Keratinocyte (primary cell): Measurements from ENCODE around the gene OTOS. TPM values are rescaled to one million over a fixed set of nuclear protein-coding genes. Genes with fewer than 3 reads are reported as not detected.

Source experiments
- DNase-seq: peaks from one replicate; pipeline ENCODE4 v3.0.0-alpha.2; 2011; ENCODE audit warnings: low read depth, missing footprints, low spot score
- FAIRE-seq: peaks from 2 replicates; lab custom pipeline; 2011; peaks lifted over from hg19 to GRCh38; lab: Jason Lieb, UNC
- H2AFZ ChIP-seq: 2 replicates; pipeline ENCODE4 v1.6.0; 2012; ENCODE audit warnings: low read length, control low read depth, inconsistent platforms; ENCODE audit not compliant: control insufficient read depth
- H3K27ac ChIP-seq: 2 replicates; pipeline ENCODE4 v1.5.1; 2011; ENCODE audit warnings: low read length; ENCODE audit not compliant: control insufficient read depth, insufficient read depth
- H3K27me3 ChIP-seq: 3 replicates; pipeline ENCODE4 v1.6.0; 2011; ENCODE audit warnings: low read length; ENCODE audit not compliant: control insufficient read depth, insufficient read depth; ENCODE audit errors: extremely low read depth
- H3K36me3 ChIP-seq, 2 experiments: 2 replicates in 1 of 2; 3 replicates in 1 of 2; pipeline ENCODE4 v1.5.1; 2011; ENCODE audit warnings: low read length in 2 of 2, mild to moderate bottlenecking in 1 of 2; ENCODE audit not compliant: control insufficient read depth in 2 of 2, insufficient read depth in 2 of 2; ENCODE audit errors: extremely low read depth in 1 of 2
- H3K4me1 ChIP-seq: 3 replicates; pipeline ENCODE4 v1.5.1; 2011; ENCODE audit warnings: low read length; ENCODE audit not compliant: control insufficient read depth, insufficient read depth; ENCODE audit errors: extremely low read depth
- H3K4me2 ChIP-seq: 3 replicates; pipeline ENCODE4 v1.6.0; 2011; ENCODE audit warnings: low read depth, low read length; ENCODE audit not compliant: control insufficient read depth, insufficient read depth; ENCODE audit errors: extremely low read depth
- H3K4me3 ChIP-seq, 3 experiments: fragments of 200-600 bp in 1 of 3; sonication (generic) in 1 of 3; 2 replicates in 2 of 3; 3 replicates in 1 of 3; pipeline ENCODE4 v1.5.1; 2011 to 2016; ENCODE audit warnings: low read length in 3 of 3, mild to moderate bottlenecking in 3 of 3, control low read depth in 2 of 3, inconsistent platforms in 1 of 3, low read depth in 1 of 3, mixed read lengths in 1 of 3, mixed run types in 1 of 3, moderate library complexity in 1 of 3; ENCODE audit not compliant: control insufficient read depth in 2 of 3, insufficient read depth in 2 of 3; ENCODE audit errors: extremely low read depth in 1 of 3
- H3K79me2 ChIP-seq: 2 replicates; pipeline ENCODE4 v1.6.0; 2012; ENCODE audit warnings: low read length; ENCODE audit not compliant: control insufficient read depth, insufficient read depth
- H3K9ac ChIP-seq: 3 replicates; pipeline ENCODE4 v1.6.0; 2011; ENCODE audit warnings: low read length; ENCODE audit not compliant: control insufficient read depth, insufficient read depth; ENCODE audit errors: extremely low read depth
- H3K9me1 ChIP-seq: 3 replicates; pipeline ENCODE4 v1.6.0; 2011; ENCODE audit warnings: low read length; ENCODE audit not compliant: control insufficient read depth, insufficient read depth; ENCODE audit errors: extremely low read depth
- H3K9me3 ChIP-seq: 2 replicates; pipeline ENCODE4 v1.5.1; 2012; ENCODE audit warnings: low read depth, low read length; ENCODE audit not compliant: control insufficient read depth
- H4K20me1 ChIP-seq: 3 replicates; pipeline ENCODE4 v1.6.0; 2011; ENCODE audit warnings: low read length; ENCODE audit not compliant: control insufficient read depth, insufficient read depth; ENCODE audit errors: extremely low read depth
- CTCF ChIP-seq, 3 experiments: IDR thresholded peaks in 1 of 3; conservative IDR thresholded peaks in 1 of 3; optimal IDR thresholded peaks in 1 of 3; 2 replicates in 2 of 3; 3 replicates in 1 of 3; pipeline versions ENCODE3 to v1.5.1; 2011; ENCODE audit warnings: low read length in 3 of 3, mild to moderate bottlenecking in 3 of 3, moderate library complexity in 2 of 3, control low read depth in 1 of 3, inconsistent platforms in 1 of 3; ENCODE audit not compliant: insufficient read depth in 2 of 3; ENCODE audit errors: extremely low read depth in 1 of 3
- EZH2 ChIP-seq: IDR thresholded peaks from one replicate; pipeline ENCODE4 v1.6.1; 2012; ENCODE audit warnings: inconsistent platforms, mild to moderate bottlenecking, low read length, moderate library complexity
- dilution Hi-C: fragments of 300-500 bp; cut with MboI; formaldehyde crosslinking; loops from one replicate; pipeline ENCODE4 v1.7.0; 2020; ENCODE audit warnings: low sequenced_read_pairs; ENCODE audit not compliant: extremely low pct_ligation_motif_present
- polyA plus RNA-seq, 5 experiments: library from polyadenylated mRNA; depleted of rRNA in 3 of 5; stranded (reverse) in 3 of 5; stranded (forward) in 1 of 5; unstranded in 1 of 5; fragments of >200 nt; gene quantifications; 1 replicate in 1 of 5; 2 replicates in 3 of 5; 3 replicates in 1 of 5; pipeline versions ENCODE4 v1.2.1 to v1.2.3, GENCODE V29; 2011 to 2012; ENCODE audit warnings: missing spikeins in 2 of 5, low read depth in 1 of 5, low replicate concordance in 1 of 5

Gene OTOS
- polyA plus RNA-seq, 1 donor (not counting 4 experiments of a cell fraction or from before 2014, with no cell fraction given): not detected

- no peak overlapping the region for H3K9ac ChIP-seq
Observed at GRCh38 chr2:240184656-240185055, 44.2 kb upstream of the OTOS start.

GRCh38 chr2:240183875-240184590 lies 43.6 kb upstream of the OTOS start:
- Histone ChIP-seq H3K9me1 (no peaks in the 10 kb centered on the region), H3K27me3 (peaks cover 44% of the 10 kb centered on the region), H3K36me3 (no peaks in the 10 kb centered on the region), H3K4me1 (peaks cover 8% of the 10 kb centered on the region), H3K4me2 (no peak overlapping the region), H3K9ac (no peak overlapping the region), H2AFZ (no peak overlapping the region), H4K20me1 (no peaks in the 10 kb centered on the region), H3K79me2 (no peaks in the 10 kb centered on the region), H3K9me3 (peaks cover 8% of the 10 kb centered on the region), H3K27ac (no peak overlapping the region), H3K4me3 (no peak overlapping the region)
- no peak for TF ChIP-seq CTCF (optimal IDR thresholded peaks at IDR 0.05 in 1 of 3, IDR thresholded peaks at IDR 0.05 in 1 of 3, conservative IDR thresholded peaks at IDR 0.05 in 1 of 3; ENCODE audit: extremely low read depth in 1 of 3, insufficient read depth in 2 of 3, low read length in 3 of 3)
- no peak for TF ChIP-seq EZH2
- no peak for DNase-seq
- no peak for FAIRE-seq
- dilution Hi-C loops: no loop called here

More at GRCh38 chr2:240184656-240185055, 44.2 kb upstream of the OTOS start:
- peaks cover 8% of the 10 kb centered on the region for H3K9me3 ChIP-seq
- no peak overlapping the region for H2AFZ ChIP-seq
- no peak overlapping the region for H3K4me3 ChIP-seq
- FAIRE-seq (no peak), DNase-seq (no peak)
- TF ChIP-seq EZH2 (no peak), CTCF (optimal IDR thresholded peaks at IDR 0.05 in 1 of 3, IDR thresholded peaks at IDR 0.05 in 1 of 3, conservative IDR thresholded peaks at IDR 0.05 in 1 of 3; ENCODE audit: extremely low read depth in 1 of 3, insufficient read depth in 2 of 3, low read length in 3 of 3) (no peak)
- no peaks in the 10 kb centered on the region for H4K20me1 ChIP-seq
- no peak overlapping the region for H3K4me2 ChIP-seq
- dilution Hi-C loops: no loop called here
- no peaks in the 10 kb centered on the region for H3K36me3 ChIP-seq
- H3K27ac ChIP-seq: no peak overlapping the region
- H3K79me2 ChIP-seq: no peaks in the 10 kb centered on the region
- H3K4me1 ChIP-seq: peaks cover 8% of the 10 kb centered on the region
- peaks cover 46% of the 10 kb centered on the region for H3K27me3 ChIP-seq
- no peaks in the 10 kb centered on the region for H3K9me1 ChIP-seq
